ENCODE measurements around the gene ZNF550.
"Not testable (repeated sequence)": the region's sequence is repeated elsewhere in the genome, so short reads cannot be mapped to it uniquely, and the experiment has no call there.

The ZNF550 gene

GRCh38 chr19:57527136-57527881, 32.4 kb downstream of the ZNF550 start, which contains the start of gene ZNF549:
Gene ZNF549 (plus strand): TSS chr19:57527356. CDS start chr19:57527574, 218 bp downstream.
- peak; percentile 76 for DNase-seq (ENCODE audit: low read depth)

GRCh38 chr19:57518021-57518420, 41.6 kb downstream of the ZNF550 start:
- not testable (repeated sequence) for DNase-seq (ENCODE audit: low read depth)

- DNase-seq (ENCODE audit: low read depth) = no peak
Observed at GRCh38 chr19:57515255-57515654, 44.4 kb downstream of the ZNF550 start.

- DNase-seq (ENCODE audit: low read depth) = no peak
Observed at GRCh38 chr19:57512845-57513244, 46.8 kb downstream of the ZNF550 start.

GRCh38 chr19:57511484-57511883, 48.2 kb downstream of the ZNF550 start:
- DNase-seq (ENCODE audit: low read depth) = no peak

- no peak for DNase-seq (ENCODE audit: low read depth)
Observed at GRCh38 chr19:57506163-57506562, 53.5 kb downstream of the ZNF550 start.

- not testable (repeated sequence) for DNase-seq (ENCODE audit: low read depth)
Observed at GRCh38 chr19:57500400-57500799, 59.3 kb downstream of the ZNF550 start.

GRCh38 chr19:57499680-57500395, 59.8 kb downstream of the ZNF550 start, which contains the start of gene ZNF773:
Gene ZNF773 (plus strand): TSS chr19:57499938. CDS start chr19:57500081, 143 bp downstream.
- peak; percentile 90 for DNase-seq (ENCODE audit: low read depth)

- not testable (repeated sequence) for DNase-seq (ENCODE audit: low read depth)
Observed at GRCh38 chr19:57499332-57499679, 60.4 kb downstream of the ZNF550 start.

- not testable (repeated sequence) for DNase-seq (ENCODE audit: low read depth)
Observed at GRCh38 chr19:57488299-57488644, 71.4 kb downstream of the ZNF550 start.

GRCh38 chr19:57487477-57488298, 72.0 kb downstream of the ZNF550 start, which contains the start of gene ZNF419:
Gene ZNF419 (plus strand): TSS chr19:57487750. CDS start chr19:57487951, 201 bp downstream.
- peak; percentile 68 for DNase-seq (ENCODE audit: low read depth)
